ENCODE measurements around the gene ZNF445.
"Not testable (repeated sequence)": the region's sequence is repeated elsewhere in the genome, so short reads cannot be mapped to it uniquely, and the experiment has no call there.

The ZNF445 gene

DNA sequence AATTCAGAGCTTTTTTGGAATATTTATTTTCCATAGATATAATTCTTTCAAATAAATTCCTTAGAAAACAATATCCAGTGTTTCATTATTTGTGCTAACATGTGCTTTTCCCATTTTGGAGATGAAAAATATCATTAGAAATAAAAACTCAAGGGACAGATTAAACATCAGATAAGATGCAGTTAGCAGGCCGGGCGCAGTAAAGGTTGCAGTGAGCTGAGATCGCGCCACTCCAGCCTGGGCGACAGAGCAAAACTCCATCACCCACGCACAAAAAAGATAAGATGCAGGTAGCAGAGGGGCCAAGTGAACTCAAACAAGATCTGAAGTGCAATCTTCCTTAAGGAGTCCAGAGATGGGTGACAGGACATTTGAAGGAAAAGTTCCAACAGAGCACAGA, 48.0 kb downstream of the ZNF445 start:
- DNase-seq, result no peak

- no peak for DNase-seq
Observed at GRCh38 chr3:44428910-44429309, 48.6 kb downstream of the ZNF445 start.

- no peak for DNase-seq
Observed at GRCh38 chr3:44427683-44428082, 49.8 kb downstream of the ZNF445 start.

DNA sequence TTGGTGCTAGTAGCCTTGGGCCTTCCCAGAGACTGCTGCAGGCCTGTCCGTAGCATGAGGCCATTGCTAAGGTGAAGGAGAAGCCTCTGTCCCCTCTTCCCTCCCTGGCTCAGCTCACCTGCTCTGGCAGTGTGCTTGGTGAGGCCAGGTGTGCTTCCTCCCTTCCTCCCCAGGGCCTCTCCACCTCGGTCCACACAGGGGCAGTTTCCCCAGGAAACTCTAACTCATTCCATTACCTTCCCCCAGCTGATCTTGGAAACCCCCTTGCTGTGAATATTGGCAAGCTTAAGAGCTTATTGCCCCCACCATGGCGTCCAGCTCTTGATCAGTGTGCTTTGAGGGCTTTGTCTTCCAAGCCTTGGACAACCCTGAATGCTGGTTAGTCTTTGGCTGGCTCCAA, 52.7 kb downstream of the ZNF445 start:
- no peak for DNase-seq

DNA sequence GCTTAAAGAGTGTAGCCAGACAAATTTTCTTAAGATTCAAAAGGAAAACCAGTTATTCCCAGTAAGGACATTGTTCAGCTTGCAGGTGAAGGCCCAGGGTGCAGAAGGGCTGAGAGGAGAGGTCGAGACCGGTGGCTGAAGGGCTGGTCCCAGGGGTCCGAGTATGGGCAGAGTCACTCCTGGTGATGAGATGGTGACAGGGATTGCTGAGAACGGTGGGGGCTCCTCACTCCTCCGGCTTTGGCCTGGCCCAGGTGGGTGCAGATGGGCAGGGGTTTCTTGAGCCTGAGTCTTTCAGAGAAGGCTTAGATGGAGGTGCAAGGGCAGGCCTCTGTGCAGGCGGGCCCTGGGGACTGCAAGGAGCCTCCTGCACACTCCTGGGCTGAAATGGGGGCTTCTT, 56.2 kb downstream of the ZNF445 start:
- no peak for DNase-seq

GRCh38 chr3:44420676-44421075, 56.8 kb downstream of the ZNF445 start:
- no peak for DNase-seq

DNA sequence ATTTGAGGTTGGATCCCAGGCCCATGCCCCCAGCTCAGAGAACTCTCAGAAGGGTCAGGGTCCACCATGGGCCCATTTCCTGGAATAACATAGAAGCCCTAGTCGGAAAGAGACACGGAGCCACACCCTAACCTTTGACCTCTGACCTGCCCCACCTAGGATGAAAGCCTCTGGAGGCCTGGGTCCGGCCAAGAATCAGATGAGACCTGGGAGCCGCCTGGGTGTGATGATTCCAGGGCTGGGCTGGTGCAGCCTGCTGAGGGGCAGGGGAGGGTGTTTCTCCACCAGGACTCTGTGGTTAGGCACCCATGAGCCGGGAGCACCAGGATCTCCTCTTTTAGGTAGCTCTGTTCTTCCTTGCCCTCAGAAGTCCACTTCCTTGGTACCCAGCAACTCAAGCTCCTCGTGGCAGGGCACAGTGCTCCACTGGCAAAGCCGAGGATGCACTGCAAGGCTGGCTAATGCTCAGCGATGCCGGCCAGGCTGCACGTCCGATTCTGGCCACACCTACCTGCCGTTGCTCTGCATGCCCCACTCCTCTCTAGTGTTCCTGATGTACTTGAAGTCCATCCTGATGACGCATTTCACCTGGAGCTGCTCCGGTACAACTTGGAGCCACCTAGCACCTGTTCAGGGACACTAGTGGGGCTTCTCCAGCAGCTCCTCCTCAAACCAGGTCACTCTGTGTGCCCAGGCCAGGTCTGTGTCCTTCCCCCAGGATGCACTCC, 57.4 kb downstream of the ZNF445 start:
- no peak for DNase-seq

GRCh38 chr3:44419116-44419922, 58.2 kb downstream of the ZNF445 start:
- no peak for DNase-seq

GRCh38 chr3:44418549-44418948, 58.9 kb downstream of the ZNF445 start:
- DNase-seq, result no peak

- DNase-seq, result not testable (repeated sequence)
Observed at GRCh38 chr3:44418118-44418517, 59.4 kb downstream of the ZNF445 start.

DNA sequence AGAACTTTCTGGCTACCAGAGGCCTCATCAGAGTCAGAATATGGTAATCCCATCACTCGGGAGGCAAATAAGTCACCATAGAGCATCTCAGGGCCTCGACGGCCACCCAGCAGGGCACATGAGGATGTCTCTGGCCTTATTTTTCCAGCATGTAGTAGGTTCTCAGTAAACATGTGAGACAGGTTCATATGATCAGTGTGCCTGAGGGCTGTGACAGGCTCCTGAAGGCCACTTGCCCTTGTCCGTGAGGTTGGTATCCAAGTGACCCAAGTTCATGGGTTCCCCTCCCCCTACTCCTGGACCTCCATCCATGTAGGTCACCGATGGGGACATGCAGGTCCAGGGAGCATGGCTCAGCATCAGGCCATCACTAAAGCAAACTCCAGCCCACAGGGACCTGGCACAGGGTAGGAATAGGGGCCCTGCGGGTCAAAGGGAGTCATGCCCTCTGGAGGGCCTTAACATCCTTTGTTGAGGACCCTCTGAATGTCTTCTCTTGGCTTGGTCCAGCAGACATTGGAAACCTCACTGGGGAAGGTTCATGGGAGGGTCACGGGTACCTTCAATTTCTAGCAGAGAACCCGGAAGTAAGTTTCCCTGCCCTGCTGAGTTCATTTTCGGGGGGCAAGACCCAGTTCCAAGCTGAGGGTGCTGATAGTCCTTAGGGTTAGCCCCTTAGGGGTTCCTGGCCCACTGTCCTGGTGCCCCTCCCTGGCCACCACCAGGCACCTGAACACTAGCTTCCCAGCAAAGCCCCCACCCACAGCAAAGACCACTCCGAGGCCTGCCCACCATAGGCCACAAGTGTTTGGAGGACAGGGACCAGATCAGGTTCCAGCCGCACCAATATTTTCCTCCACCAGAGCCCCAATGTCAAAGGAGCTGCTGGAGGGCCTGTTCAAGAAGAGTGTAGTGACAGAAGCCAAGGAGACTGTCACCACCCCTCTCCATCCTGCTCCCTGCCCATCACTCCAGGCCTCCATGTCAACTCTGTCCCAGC, 61.1 kb downstream of the ZNF445 start:
- DNase-seq, result no peak

GRCh38 chr3:44415421-44415820, 62.0 kb downstream of the ZNF445 start:
- no peak for DNase-seq

GRCh38 chr3:44414517-44415090, 62.9 kb downstream of the ZNF445 start:
- no peak for DNase-seq

- no peak for DNase-seq
Observed at GRCh38 chr3:44412365-44412764, 65.1 kb downstream of the ZNF445 start.

- no peak for DNase-seq
Observed at GRCh38 chr3:44411031-44411645, 66.3 kb downstream of the ZNF445 start.

DNA sequence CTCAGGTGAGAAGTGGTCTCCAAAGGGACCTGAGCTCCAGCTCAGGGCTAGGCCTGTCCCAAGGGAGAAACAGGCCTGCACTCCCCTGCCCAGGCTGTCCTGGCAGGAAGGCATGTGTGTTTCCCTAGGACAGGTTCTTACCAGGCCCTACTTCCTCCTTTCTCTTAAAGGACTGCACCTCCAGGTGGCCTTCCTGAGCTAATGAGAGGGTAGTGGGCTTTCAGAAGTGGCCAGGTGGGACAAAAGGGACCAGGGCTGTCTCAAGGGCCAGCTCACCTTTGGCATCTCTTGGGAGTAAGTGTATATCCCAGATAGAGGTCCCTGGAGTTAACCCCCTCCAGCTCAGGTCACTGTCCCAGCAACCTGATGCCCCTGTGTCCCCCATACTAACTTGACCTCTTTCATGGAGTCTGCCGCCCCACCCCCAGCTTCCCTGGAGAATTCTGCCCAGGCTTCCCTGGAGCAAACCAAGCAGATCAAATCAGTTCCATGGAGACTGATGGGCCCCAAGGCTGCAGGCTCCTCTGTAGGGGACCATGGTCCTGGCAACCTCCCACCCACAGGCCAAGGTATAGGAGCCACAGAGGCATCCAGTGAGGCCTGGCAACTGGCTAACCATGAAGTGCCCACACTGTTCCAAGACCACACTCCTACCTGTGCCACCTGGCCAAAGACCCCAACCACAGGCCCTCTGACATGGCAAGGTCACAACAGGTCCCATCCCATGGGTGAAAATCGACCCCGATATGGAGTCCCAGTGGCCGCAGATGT, 67.6 kb downstream of the ZNF445 start:
- no peak for DNase-seq

DNA sequence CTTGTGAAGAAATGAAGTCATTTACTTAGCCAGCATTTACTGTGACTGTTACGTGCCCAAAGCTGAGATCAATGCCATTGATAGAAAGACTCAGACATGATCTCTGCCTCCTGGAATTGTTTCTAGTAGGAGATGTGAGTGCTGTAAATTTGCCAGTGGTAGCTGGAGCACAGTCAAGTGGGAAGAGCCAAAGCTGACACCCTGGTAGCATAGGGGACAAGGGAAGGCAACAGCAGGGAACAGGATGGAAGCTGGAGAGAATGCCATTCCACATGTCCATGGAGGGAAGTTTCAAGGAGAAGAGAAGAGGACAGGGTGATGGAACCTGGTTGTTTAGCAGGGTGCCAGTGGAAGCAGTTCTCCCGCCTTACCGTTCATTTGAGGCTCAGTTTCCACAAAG, 74.9 kb downstream of the ZNF445 start:
- no peak for DNase-seq

DNA sequence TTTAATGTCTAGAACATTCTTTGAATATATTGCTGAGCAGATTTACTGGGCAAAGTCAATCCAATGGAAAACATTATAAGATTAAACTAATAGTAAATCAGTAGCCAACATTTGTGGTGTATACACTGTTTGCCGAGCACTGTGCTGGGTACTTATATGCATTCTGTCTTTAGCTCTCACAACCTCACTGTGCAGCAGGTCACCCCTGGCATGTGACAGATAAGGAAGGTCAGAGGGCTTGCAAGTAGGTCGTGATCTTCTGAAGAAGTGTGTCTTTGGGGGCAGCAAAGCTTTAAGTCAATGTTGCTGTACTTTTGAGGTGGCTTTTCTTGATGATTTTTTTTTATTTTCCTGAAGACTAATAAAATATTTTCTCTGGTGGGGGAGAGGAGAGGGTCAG, 76.7 kb downstream of the ZNF445 start:
- DNase-seq, result no peak

DNA sequence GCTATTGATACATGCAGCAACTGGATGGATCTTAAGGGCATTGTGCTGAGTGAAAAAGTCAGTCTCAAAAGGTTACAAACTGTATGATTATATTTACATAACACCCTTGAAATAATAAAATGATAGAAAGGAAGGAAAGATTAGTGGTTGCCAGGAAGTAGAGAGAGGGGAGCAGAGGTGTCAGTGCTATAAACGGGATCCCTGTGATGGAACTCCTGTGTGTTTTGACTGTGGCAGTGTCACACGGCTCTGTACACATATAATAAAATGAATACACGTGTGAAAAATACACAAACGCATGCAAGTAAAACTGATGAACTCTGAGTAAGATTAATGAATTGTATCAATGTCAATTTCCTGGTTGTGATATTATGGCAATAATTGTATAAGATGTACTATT, 78.6 kb downstream of the ZNF445 start:
- DNase-seq, result no peak

DNA sequence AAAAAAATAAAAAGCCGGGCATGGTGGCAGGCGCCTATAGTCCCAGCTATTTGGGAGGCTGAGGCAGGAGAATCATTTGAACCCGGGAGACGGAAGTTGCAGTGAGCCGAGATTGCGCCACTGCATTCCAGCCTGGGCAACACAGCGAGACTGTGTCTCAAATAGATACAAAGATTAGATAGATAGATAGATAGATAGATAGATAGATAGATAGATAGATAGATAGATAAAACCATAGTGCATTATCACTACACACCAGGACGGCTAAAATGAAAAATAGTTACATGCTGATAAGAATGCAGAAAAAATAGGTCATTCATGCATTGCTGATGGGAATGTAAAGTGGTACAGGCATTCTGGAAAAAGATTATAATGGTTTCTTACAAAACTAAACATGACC, 79.2 kb downstream of the ZNF445 start:
- not testable (repeated sequence) for DNase-seq

Measured in cerebellar nuclear complex (tissue), 1 donor.